Occipital lobe (tissue), 2 donors: ENCODE results near the gene FMNL2. TPM values are rescaled to one million over a fixed set of nuclear protein-coding genes. Genes with fewer than 3 reads are reported as not detected.

Source experiments
- DNase-seq: peaks from one replicate; lab custom pipeline; 2025; lab: John Stamatoyannopoulos, UW
- total RNA-seq: library from RNA; depleted of rRNA; stranded (reverse); fragments of >200 nt; gene quantifications from one replicate; pipeline ENCODE4 v1.2.3, GENCODE V29; 2014

FMNL2 gene
- total RNA-seq, 1 donor from 2014 or later: 114 TPM

GRCh38 chr2:152339556-152340286, 4.7 kb downstream of the FMNL2 start:
- no peak for DNase-seq

GRCh38 chr2:152342259-152343046, 7.5 kb downstream of the FMNL2 start:
- no peak for DNase-seq

- DNase-seq: no peak
Observed at GRCh38 chr2:152343426-152343825, 8.5 kb downstream of the FMNL2 start.

- no peak for DNase-seq
Observed at GRCh38 chr2:152344579-152345195, 9.7 kb downstream of the FMNL2 start.

- no peak for DNase-seq
Observed at GRCh38 chr2:152347076-152347475, 12.1 kb downstream of the FMNL2 start.

- no peak for DNase-seq
Observed at GRCh38 chr2:152348388-152348787, 13.4 kb downstream of the FMNL2 start.

- DNase-seq: no peak
Observed at GRCh38 chr2:152349416-152349815, 14.4 kb downstream of the FMNL2 start.

GRCh38 chr2:152350155-152350679, 15.2 kb downstream of the FMNL2 start:
- no peak for DNase-seq

GRCh38 chr2:152352616-152353015, 17.6 kb downstream of the FMNL2 start:
- no peak for DNase-seq

- no peak for DNase-seq
Observed at GRCh38 chr2:152353364-152353763, 18.4 kb downstream of the FMNL2 start.

GRCh38 chr2:152354069-152354755, 19.2 kb downstream of the FMNL2 start:
- DNase-seq: no peak

GRCh38 chr2:152354909-152355308, 19.9 kb downstream of the FMNL2 start:
- DNase-seq: no peak

GRCh38 chr2:152355409-152355831, 20.4 kb downstream of the FMNL2 start:
- DNase-seq: no peak

GRCh38 chr2:152359573-152360363, 24.8 kb downstream of the FMNL2 start:
- no peak for DNase-seq

GRCh38 chr2:152363936-152364335, 29.0 kb downstream of the FMNL2 start:
- no peak for DNase-seq

GRCh38 chr2:152367547-152368390, 32.8 kb downstream of the FMNL2 start:
- no peak for DNase-seq

GRCh38 chr2:152369176-152369860, 34.3 kb downstream of the FMNL2 start:
- DNase-seq: no peak

- no peak for DNase-seq
Observed at GRCh38 chr2:152370783-152371182, 35.8 kb downstream of the FMNL2 start.

GRCh38 chr2:152372438-152372984, 37.5 kb downstream of the FMNL2 start:
- DNase-seq: no peak
